ENCODE results near the gene RENBP.

RENBP gene

DNA sequence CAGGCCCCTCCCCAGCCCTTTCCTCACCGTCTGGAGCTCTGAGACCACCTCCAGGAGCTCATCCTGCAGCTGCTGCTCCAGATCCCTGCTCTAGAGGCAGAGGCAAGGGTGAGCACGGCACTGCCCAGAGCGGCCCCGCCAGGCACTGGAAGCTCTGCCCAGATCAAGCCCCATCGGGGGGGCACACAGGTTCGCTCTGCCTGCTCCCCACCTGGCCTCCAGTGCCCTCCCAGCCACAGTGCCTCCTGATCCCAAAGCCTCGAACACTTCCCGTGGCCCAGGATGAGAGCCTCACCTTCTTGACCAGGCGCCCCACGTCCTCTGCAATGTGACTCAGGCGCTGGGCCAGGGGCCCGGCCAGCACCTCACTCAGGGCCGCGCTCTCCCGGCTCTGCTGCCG, 23.4 kb downstream of the RENBP start:
- no peak for DNase-seq (ENCODE audit: low read depth, low spot score)

DNA sequence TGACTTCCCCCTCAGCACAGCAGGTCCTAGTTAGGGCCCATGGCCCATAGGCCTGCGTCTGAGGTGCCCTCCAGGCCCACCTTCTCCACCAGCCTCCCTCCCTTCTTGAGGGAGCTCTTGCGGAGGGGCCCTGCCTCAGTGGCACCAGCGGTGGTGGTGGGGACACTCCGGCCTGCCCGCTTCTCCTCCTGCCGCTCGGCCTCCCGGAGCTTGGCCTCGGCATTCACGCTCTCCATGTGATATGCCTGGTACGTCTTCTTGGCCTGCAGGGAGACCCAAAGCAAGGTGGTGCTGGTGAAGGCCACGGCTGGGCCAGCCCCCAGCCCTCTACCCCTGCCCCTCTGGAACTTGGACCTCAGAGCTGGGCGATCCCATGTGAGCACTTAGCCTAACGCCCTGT, 23.9 kb downstream of the RENBP start:
- no peak for DNase-seq (ENCODE audit: low read depth, low spot score)

- DNase-seq (ENCODE audit: low read depth, low spot score): no peak
Observed at GRCh38 chrX:153919281-153919680, 25.2 kb downstream of the RENBP start.

- DNase-seq (ENCODE audit: low read depth, low spot score): no peak
Observed at GRCh38 chrX:153917869-153918268, 26.6 kb downstream of the RENBP start.

GRCh38 chrX:153913701-153914100, 30.7 kb downstream of the RENBP start:
- DNase-seq (ENCODE audit: low read depth, low spot score): no peak

GRCh38 chrX:153913211-153913610, 31.2 kb downstream of the RENBP start:
- DNase-seq (ENCODE audit: low read depth, low spot score): no peak

- no peak for DNase-seq (ENCODE audit: low read depth, low spot score)
Observed at GRCh38 chrX:153911798-153912197, 32.6 kb downstream of the RENBP start.

- no peak for DNase-seq (ENCODE audit: low read depth, low spot score)
Observed at GRCh38 chrX:153910446-153910845, 34.0 kb downstream of the RENBP start.

DNA sequence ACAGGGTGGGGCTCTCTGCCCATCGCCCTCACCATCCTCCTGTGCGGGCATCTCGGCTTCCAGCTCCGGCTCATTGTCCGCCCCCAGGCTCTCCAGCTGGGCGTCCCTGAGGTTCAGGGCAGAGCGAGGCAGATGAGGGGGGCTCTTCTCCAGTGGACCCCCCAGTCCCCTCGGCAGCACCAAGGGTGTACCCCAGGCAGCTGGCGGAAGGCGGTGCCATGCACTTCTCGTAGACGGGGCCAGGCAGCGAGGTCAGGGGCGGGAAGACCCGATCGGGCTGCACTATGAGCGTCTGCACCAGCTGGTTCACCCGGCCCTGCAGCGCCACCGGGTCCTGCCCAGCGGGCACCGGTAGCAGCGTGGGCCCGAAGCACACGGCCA, 34.5 kb downstream of the RENBP start:
- DNase-seq (ENCODE audit: low read depth, low spot score): no peak

DNA sequence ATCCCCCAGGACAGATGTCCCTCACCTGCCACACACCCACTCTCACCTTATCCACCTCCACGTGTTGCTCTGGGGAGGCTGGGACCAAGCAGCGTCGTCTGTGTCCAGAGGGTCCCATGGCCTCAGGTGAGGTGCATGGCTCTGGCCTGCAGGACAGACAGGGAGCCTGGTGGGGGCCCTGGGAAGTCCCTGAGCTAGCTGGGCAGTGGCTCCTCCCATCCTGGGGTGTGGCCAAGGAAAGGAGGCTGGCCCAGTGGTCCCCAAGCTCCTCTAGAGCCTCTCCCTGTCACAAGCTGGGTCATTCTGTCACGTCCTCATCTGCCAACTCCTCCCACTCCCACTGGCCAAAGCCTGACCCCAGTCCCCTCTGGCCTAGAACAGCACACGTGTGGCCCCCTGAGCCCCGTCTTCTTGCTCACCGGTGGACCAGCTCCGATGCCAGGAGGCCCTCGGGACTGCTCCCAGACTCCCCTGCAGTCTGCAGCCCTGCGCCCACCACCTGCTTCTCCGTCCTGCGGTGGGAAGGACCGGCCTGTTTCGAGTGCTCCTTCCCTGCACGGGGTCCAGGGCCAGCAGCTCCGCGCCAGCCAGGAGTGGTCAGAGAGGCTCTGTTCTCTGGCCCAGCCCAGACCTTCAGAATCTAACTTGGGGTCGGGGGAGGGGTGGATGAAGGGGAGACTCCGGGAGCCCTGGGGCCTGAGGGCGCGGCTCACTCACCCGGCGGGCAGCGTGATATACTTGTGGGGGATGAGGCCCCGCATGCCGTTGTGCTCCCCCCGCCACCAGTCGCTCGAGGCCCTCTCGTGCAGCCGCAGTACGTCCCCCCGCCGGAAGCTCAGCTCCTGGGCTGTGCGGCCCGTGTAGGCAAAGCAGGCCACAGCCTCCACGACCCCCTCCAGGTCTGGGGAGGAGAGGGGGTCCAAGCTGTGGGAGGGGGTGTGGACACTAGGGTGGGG, 35.1 kb downstream of the RENBP start:
- DNase-seq (ENCODE audit: low read depth, low spot score): no peak

- DNase-seq (ENCODE audit: low read depth, low spot score): no peak
Observed at GRCh38 chrX:153908219-153908860, 36.1 kb downstream of the RENBP start.

GRCh38 chrX:153907456-153907855, 37.0 kb downstream of the RENBP start:
- no peak for DNase-seq (ENCODE audit: low read depth, low spot score)

GRCh38 chrX:153906126-153906917, 38.1 kb downstream of the RENBP start:
- no peak for DNase-seq (ENCODE audit: low read depth, low spot score)

DNA sequence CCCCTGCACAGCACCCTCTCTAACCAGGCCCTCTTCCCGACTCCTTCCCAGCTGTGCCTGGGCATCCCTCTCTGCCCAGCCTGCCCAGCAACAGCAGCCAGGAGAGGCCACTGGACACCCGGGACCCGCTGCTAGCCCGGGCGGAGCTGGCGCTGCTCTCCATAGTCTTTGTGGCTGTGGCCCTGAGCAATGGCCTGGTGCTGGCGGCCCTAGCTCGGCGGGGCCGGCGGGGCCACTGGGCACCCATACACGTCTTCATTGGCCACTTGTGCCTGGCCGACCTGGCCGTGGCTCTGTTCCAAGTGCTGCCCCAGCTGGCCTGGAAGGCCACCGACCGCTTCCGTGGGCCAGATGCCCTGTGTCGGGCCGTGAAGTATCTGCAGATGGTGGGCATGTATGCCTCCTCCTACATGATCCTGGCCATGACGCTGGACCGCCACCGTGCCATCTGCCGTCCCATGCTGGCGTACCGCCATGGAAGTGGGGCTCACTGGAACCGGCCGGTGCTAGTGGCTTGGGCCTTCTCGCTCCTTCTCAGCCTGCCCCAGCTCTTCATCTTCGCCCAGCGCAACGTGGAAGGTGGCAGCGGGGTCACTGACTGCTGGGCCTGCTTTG, 38.9 kb downstream of the RENBP start:
- DNase-seq (ENCODE audit: low read depth, low spot score): no peak

DNA sequence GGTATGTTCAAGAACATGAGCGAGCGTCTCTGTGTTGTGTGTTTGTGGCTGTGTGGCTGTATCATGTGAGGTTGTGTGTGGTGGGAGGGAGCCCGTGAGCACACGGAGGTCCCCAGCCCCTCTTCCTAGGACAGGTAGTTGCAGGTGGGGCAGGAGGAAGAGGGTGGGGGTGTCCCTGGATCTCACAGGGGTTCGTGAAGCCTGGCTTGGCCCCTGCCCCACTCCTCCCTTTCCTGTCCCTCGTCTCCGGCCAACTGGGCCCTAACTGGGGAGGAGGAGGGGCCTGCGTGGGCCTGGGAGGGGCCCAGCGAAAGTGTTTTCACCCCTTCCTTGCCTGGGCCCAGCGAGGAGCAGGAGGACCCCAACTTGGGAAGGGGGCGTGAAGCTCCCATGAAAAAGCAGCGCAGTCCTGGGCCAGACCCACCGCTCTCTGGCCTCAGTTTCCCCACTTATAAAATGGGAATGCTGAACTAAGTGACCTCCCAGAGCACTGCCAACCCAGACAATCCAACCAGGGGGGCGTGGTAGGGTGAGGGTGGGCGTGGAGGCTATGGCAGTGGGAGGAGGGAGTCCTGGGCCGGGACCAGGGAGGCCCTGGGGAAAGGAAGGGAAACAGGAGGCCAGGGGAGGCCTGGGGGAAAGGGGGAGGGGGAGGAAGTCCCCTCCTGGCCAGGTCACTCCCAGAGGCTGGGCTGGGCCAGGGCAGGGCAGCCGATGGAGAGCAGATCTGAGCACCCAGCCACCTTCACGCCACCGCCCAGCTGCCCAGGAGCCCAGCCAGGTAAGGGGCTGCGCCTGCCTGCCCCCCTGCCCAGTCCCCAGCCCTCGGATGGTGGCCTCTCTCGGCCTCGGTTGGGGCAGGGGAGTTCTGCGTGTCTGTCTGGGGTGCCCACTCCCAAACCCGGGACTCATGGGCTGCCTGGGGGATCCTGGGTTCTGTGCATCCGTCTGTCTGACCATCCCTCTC, 40.2 kb downstream of the RENBP start, which contains the start of gene AVPR2:
TSS of gene AVPR2 (plus strand) at position 683 of the 967 bp plus-strand sequence. CDS start 473 bp downstream, outside the sequence.
- no peak for DNase-seq (ENCODE audit: low read depth, low spot score)

DNA sequence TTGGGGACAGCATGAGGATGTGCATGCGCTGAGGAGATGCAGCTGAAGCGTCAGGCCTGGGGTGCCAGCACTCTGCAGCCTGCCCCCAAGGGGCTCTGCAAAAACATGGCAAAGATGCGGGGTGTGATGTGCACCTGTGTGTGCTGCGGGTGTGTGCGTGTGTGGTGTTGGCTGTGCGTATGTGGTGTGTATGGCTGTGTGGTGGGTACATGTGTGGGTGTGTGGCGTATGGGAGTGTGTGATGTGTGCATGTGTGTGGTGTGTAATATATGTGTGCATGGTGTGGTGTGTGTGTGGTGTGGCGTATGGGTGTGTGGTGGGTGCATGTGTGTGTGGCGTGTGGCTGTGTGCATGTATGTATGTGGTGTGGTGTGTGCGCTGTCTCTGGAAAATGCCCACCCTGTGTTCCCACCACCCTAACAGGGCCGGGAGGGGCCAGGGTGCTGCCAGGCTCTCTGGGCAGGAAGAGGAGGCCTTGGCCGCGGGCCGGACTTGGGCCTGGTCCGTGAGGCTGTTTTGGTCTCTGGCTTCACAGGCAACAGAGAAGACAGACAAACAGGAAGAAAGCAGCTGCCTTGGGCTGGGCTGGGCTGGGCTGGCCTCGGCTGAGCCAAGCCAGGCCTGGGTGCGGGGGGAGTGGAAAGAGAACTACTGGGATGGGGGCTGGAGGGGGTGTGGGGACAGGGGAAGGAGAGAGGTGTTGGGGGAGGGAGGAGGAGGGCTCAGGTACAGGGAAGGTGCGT, 41.0 kb downstream of the RENBP start:
- DNase-seq (ENCODE audit: low read depth, low spot score): no peak

- no peak for DNase-seq (ENCODE audit: low read depth, low spot score)
Observed at GRCh38 chrX:153902385-153902784, 42.1 kb downstream of the RENBP start.

- no peak for DNase-seq (ENCODE audit: low read depth, low spot score)
Observed at GRCh38 chrX:153901753-153902140, 42.7 kb downstream of the RENBP start.

DNA sequence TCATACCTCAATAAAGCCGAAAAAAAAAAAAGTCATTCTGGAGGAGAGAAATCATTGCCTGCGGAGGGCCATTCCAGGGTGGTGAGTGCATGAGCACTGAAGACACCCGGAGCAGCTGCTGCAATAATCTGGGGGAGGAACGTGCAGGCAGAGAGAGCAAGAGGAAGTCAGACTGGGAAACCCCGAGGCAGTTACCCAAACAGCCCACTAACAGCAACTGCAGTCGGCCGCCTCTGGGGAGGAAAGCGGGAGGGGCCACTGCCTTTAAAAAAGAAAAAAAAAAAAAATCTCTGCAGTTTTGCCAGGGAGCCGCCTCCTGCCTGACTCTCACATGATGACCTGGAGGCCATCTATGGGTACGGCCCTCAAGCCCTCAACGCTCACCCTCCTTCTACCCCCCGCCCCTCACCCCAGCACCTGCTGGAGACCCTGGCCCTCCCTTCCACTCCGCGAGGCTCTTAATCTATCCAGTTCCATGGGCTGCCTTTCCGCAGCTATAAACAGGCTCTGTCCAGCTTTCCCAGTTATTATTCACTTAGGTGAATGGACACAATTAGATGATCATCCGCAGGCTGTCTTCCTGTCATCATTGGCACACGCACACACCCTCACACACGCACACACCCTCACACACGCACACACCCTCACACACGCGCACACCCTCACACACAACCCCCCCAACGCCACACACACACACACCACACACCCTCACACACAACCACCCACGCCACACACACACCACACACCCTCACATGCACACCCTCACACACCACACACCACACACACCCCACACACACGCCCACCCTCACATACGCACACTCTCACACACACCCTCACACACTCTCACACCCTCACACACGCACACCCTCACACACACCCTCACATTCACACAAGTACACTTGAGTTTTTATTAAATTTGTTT, 43.4 kb downstream of the RENBP start:
- no peak for DNase-seq (ENCODE audit: low read depth, low spot score)
